ENCODE data around the gene SCAMP2.

SCAMP2 gene

DNA sequence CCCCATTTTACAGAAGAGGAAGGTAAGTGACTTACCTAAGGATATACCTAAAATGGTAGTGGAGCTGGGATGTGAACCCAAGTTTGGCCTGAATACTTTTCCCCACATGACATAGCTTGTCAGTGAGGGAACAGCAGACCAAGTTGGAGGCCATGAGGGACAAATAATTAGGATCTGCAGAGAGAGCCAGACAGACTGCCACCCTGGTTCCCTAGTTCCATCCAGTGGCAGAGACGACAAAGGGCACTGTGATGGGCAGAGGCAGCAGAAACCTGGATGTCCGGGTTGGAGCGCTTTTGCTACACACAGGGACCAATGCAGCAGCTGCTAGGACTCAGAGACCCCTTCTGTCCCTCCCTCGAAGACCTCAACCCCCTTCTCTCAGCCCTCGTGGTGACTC is 45.6 kb downstream of the SCAMP2 start:
- no peak for ATAC-seq
- TF ChIP-seq PATZ1 (CRISPR knock-in tag; IDR thresholded peaks at IDR 0.05; ENCODE audit: borderline replicate concordance) (no peak), ISL1 (CRISPR knock-in tag; IDR thresholded peaks at IDR 0.05) (no peak), ZC3H10 (CRISPR knock-in tag; IDR thresholded peaks at IDR 0.05) (no peak), ZFP30 (CRISPR knock-in tag; IDR thresholded peaks at IDR 0.05) (no peak)

- TF ChIP-seq TCF4 (CRISPR knock-in tag; IDR thresholded peaks at IDR 0.05; ENCODE audit: borderline replicate concordance) (no peak), ZNF565 (CRISPR knock-in tag; conservative IDR thresholded peaks at IDR 0.05; ENCODE audit: low read depth) (no peak), ZFP30 (CRISPR knock-in tag; IDR thresholded peaks at IDR 0.05) (no peak), TOX (CRISPR knock-in tag; IDR thresholded peaks at IDR 0.05; ENCODE audit: borderline replicate concordance) (no peak), SNAI2 (CRISPR knock-in tag; IDR thresholded peaks at IDR 0.05) (no peak), ESRRG (CRISPR knock-in tag; IDR thresholded peaks at IDR 0.05) (no peak), ZFP3 (CRISPR knock-in tag; IDR thresholded peaks at IDR 0.05) (no peak), ZC3H10 (CRISPR knock-in tag; IDR thresholded peaks at IDR 0.05) (no peak), POU6F1 (CRISPR knock-in tag; IDR thresholded peaks at IDR 0.05; ENCODE audit: borderline replicate concordance, low read depth) (no peak), OSR1 (CRISPR knock-in tag; IDR thresholded peaks at IDR 0.05) (no peak), BACH2 (CRISPR knock-in tag; IDR thresholded peaks at IDR 0.05; ENCODE audit: borderline replicate concordance) (no peak), GLIS3 (CRISPR knock-in tag; IDR thresholded peaks at IDR 0.05) (no peak), ISL1 (CRISPR knock-in tag; IDR thresholded peaks at IDR 0.05) (no peak), ZNF8 (CRISPR knock-in tag; IDR thresholded peaks at IDR 0.05) (no peak)
- TF ChIP-seq, protein P1, sequence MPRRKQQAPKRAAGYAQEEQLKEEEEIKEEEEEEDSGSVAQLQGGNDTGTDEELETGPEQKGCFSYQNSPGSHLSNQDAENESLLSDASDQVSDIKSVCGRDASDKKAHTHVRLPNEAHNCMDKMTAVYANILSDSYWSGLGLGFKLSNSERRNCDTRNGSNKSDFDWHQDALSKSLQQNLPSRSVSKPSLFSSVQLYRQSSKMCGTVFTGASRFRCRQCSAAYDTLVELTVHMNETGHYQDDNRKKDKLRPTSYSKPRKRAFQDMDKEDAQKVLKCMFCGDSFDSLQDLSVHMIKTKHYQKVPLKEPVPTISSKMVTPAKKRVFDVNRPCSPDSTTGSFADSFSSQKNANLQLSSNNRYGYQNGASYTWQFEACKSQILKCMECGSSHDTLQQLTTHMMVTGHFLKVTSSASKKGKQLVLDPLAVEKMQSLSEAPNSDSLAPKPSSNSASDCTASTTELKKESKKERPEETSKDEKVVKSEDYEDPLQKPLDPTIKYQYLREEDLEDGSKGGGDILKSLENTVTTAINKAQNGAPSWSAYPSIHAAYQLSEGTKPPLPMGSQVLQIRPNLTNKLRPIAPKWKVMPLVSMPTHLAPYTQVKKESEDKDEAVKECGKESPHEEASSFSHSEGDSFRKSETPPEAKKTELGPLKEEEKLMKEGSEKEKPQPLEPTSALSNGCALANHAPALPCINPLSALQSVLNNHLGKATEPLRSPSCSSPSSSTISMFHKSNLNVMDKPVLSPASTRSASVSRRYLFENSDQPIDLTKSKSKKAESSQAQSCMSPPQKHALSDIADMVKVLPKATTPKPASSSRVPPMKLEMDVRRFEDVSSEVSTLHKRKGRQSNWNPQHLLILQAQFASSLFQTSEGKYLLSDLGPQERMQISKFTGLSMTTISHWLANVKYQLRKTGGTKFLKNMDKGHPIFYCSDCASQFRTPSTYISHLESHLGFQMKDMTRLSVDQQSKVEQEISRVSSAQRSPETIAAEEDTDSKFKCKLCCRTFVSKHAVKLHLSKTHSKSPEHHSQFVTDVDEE (CRISPR knock-in tag; IDR thresholded peaks at IDR 0.05): no peak
- TF ChIP-seq, protein P2, sequence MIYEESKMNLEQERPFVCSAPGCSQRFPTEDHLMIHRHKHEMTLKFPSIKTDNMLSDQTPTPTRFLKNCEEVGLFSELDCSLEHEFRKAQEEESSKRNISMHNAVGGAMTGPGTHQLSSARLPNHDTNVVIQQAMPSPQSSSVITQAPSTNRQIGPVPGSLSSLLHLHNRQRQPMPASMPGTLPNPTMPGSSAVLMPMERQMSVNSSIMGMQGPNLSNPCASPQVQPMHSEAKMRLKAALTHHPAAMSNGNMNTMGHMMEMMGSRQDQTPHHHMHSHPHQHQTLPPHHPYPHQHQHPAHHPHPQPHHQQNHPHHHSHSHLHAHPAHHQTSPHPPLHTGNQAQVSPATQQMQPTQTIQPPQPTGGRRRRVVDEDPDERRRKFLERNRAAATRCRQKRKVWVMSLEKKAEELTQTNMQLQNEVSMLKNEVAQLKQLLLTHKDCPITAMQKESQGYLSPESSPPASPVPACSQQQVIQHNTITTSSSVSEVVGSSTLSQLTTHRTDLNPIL (CRISPR knock-in tag; IDR thresholded peaks at IDR 0.05; ENCODE audit: low read depth): no peak
- ATAC-seq: no peak
Observed at GRCh38 chr15:74826921-74827320, 46.2 kb downstream of the SCAMP2 start.

- peak; percentile 49 for ATAC-seq
- TF ChIP-seq ZNF8 (CRISPR knock-in tag; IDR thresholded peaks at IDR 0.05) (no peak), ZNF565 (CRISPR knock-in tag; conservative IDR thresholded peaks at IDR 0.05; ENCODE audit: low read depth) (no peak), SNAI2 (CRISPR knock-in tag; IDR thresholded peaks at IDR 0.05) (no peak), ESRRG (CRISPR knock-in tag; IDR thresholded peaks at IDR 0.05) (no peak)
- TF ChIP-seq, protein P2 (CRISPR knock-in tag; IDR thresholded peaks at IDR 0.05; ENCODE audit: low read depth): no peak
Observed at GRCh38 chr15:74826364-74826819, 46.8 kb downstream of the SCAMP2 start, which contains the start of gene CPLX3. Gene CPLX3 (plus strand): TSS chr15:74826627. CDS start chr15:74826704, 77 bp downstream.

DNA sequence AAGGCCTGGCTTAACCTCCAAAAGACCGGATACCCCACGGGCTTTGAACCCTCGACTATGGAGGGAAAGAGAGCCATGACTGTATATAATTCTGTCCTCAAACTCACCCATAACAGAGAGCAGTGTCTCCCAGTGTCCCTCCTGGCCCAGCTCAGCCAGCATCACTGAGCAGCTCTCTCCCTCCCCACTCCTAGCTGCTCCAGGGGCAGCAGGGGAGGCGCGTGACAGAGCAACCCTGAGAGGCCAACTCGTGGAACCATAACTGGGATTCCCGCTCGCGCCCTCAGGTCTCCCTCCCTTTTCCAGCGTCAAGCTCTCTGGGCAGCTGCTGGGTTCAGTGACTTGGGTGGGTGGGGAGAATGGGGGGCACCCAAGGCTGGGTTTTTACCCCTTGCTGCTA is 47.3 kb downstream of the SCAMP2 start:
- TF ChIP-seq POU6F1 (CRISPR knock-in tag; IDR thresholded peaks at IDR 0.05; ENCODE audit: borderline replicate concordance, low read depth) (no peak), CSRNP3 (CRISPR knock-in tag; IDR thresholded peaks at IDR 0.05) (no peak), RARB (CRISPR knock-in tag; IDR thresholded peaks at IDR 0.05) (no peak), TOX (CRISPR knock-in tag; IDR thresholded peaks at IDR 0.05; ENCODE audit: borderline replicate concordance) (no peak), ARNTL (CRISPR knock-in tag; IDR thresholded peaks at IDR 0.05; ENCODE audit: borderline replicate concordance, low read depth) (no peak)
- ATAC-seq: no peak

Measured in SK-N-SH treated with all-trans-retinoic acid at 6 μM for 48 hours (cell line).